GM23338 (cell line): Measurements from ENCODE around the gene KAT8.

ENCODE experiments used
- EZH2 ChIP-seq: fragments of 200-600 bp; sonication (generic); IDR thresholded peaks from one replicate; pipeline ENCODE4 v1.8.0; 2017; ENCODE audit warnings: antibody characterized with exemption, mild to moderate bottlenecking, low read depth; ENCODE audit not compliant: unreplicated experiment
- POLR2AphosphoS5 ChIP-seq: IDR thresholded peaks from 2 replicates; pipeline ENCODE4 v1.6.1; 2016; ENCODE audit warnings: antibody characterized with exemption, low read depth
- TF ChIP-seq, protein P1 (sequence below), 2 experiments: fragments of 200-600 bp in 1 of 2; sonication (generic) in 1 of 2; conservative IDR thresholded peaks; 2 replicates each; pipeline versions ENCODE4 v1.5.1 to v1.6.1; 2016 to 2017; ENCODE audit warnings: antibody characterized with exemption in 2 of 2, low read depth in 2 of 2, mild to moderate bottlenecking in 2 of 2, moderate library complexity in 1 of 2
- TF ChIP-seq, protein P2 (sequence below): IDR thresholded peaks from one replicate; pipeline ENCODE4 v1.6.1; 2018; ENCODE audit warnings: antibody characterized with exemption; ENCODE audit not compliant: unreplicated experiment

DNA sequence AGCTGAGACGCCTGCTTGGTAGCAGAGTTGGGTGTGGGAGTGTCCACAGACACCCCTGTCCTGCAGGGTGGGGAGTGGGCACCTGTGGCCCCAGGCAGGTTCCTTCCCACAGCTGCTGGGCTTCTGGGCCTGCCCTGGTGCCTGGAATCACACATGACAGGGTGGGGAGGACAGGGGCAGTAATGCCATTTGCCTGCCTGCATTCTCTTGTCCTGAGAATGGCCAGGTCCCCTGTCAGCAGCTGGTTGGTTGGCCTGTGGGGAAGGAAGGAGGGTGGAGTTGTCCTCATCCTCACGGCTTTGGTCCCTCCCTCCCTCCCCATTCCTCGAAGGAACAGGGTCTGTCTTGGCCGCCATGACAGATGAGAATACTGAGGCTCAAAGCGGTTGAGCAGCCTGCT, 33.9 kb upstream of the KAT8 start:
- TF ChIP-seq, protein P1, sequence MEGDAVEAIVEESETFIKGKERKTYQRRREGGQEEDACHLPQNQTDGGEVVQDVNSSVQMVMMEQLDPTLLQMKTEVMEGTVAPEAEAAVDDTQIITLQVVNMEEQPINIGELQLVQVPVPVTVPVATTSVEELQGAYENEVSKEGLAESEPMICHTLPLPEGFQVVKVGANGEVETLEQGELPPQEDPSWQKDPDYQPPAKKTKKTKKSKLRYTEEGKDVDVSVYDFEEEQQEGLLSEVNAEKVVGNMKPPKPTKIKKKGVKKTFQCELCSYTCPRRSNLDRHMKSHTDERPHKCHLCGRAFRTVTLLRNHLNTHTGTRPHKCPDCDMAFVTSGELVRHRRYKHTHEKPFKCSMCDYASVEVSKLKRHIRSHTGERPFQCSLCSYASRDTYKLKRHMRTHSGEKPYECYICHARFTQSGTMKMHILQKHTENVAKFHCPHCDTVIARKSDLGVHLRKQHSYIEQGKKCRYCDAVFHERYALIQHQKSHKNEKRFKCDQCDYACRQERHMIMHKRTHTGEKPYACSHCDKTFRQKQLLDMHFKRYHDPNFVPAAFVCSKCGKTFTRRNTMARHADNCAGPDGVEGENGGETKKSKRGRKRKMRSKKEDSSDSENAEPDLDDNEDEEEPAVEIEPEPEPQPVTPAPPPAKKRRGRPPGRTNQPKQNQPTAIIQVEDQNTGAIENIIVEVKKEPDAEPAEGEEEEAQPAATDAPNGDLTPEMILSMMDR (conservative IDR thresholded peaks at IDR 0.05; ENCODE audit: low read depth in 2 of 2) = no peak
- TF ChIP-seq POLR2AphosphoS5 (no peak), EZH2 (no peak)
- TF ChIP-seq, protein P2, sequence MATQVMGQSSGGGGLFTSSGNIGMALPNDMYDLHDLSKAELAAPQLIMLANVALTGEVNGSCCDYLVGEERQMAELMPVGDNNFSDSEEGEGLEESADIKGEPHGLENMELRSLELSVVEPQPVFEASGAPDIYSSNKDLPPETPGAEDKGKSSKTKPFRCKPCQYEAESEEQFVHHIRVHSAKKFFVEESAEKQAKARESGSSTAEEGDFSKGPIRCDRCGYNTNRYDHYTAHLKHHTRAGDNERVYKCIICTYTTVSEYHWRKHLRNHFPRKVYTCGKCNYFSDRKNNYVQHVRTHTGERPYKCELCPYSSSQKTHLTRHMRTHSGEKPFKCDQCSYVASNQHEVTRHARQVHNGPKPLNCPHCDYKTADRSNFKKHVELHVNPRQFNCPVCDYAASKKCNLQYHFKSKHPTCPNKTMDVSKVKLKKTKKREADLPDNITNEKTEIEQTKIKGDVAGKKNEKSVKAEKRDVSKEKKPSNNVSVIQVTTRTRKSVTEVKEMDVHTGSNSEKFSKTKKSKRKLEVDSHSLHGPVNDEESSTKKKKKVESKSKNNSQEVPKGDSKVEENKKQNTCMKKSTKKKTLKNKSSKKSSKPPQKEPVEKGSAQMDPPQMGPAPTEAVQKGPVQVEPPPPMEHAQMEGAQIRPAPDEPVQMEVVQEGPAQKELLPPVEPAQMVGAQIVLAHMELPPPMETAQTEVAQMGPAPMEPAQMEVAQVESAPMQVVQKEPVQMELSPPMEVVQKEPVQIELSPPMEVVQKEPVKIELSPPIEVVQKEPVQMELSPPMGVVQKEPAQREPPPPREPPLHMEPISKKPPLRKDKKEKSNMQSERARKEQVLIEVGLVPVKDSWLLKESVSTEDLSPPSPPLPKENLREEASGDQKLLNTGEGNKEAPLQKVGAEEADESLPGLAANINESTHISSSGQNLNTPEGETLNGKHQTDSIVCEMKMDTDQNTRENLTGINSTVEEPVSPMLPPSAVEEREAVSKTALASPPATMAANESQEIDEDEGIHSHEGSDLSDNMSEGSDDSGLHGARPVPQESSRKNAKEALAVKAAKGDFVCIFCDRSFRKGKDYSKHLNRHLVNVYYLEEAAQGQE = no peak
